Memory B cell (primary cell): ENCODE data around the gene LRRC56.

Experiments
- ATAC-seq: fragments of 150-1000 bp; cut with Tn5 transposase; 2 replicates; pipeline ENCODE4 v1.10.0; 2021; ENCODE audit warnings: low read depth, mild to moderate bottlenecking, moderate library complexity
- DNase-seq, 2 donors: peaks; one replicate each; pipeline ENCODE4 v3.0.0; 2022; ENCODE audit warnings: low spot score in 2 of 2
- H3K27ac Mint-ChIP-seq: one replicate; pipeline ENCODE4 v1.8.0; 2022; ENCODE audit warnings: mild to moderate bottlenecking, moderate library complexity, mixed read lengths
- H3K27me3 Mint-ChIP-seq: one replicate; pipeline ENCODE4 v1.8.0; 2022; ENCODE audit warnings: mixed read lengths
- H3K36me3 Mint-ChIP-seq: one replicate; pipeline ENCODE4 v1.8.0; 2022; ENCODE audit warnings: mild to moderate bottlenecking, mixed read lengths
- H3K4me1 Mint-ChIP-seq: one replicate; pipeline ENCODE4 v1.8.0; 2022; ENCODE audit warnings: mixed read lengths
- H3K4me3 Mint-ChIP-seq: one replicate; pipeline ENCODE4 v1.8.0; 2022; ENCODE audit warnings: mild to moderate bottlenecking, moderate library complexity, mixed read lengths
- H3K9me3 Mint-ChIP-seq: one replicate; pipeline ENCODE4 v1.8.0; 2022; ENCODE audit warnings: mixed read lengths

Gene LRRC56

DNA sequence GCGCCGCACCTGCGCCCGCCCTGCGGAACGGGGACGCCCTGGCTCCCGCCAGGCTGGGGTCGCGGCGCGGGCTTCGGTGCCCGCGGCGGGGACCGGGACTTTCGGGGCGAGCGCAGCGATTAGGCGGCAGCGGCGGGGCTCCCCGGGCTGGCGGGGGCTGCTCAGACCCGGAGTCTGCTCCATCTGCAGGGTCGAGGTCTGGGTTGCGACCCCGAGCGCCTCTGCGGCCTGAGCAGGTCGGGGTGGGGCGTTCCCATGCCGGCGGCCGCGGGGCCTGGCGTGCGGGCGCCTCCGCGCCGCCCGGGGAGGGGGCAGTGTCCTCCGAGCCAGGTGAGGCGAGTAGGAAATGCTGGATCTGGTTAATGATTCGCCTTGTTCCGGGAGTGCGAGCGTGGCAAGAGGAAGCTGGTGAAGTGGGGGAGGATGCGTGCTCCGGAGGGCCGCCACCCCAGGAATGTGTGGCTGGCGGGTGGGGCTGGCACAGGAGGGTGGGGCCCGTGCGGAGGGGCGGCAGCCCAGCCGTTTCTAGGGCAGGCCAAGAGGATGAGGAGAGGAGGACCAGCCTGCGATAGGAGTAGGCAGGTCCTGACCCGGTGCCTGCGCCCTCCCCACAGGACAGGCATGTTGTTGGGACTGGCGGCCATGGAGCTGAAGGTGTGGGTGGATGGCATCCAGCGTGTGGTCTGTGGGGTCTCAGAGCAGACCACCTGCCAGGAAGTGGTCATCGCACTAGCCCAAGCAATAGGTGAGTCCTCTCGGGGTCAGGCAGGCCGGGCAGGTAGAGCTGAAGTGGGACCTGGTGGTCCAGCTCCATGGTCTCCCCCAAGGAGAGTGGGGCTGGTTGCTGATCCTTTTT, 24.0 kb downstream of the LRRC56 start:
- DNase-seq = no peak
- peak; percentile 42 for ATAC-seq
- Mint-ChIP-seq H3K9me3 (no peaks in the 10 kb centered on the region), H3K36me3 (peaks cover 2% of the 10 kb centered on the region), H3K4me3 (peak overlapping the region; percentile 92), H3K27me3 (no peaks in the 10 kb centered on the region), H3K27ac (peak overlapping the region; percentile 72), H3K4me1 (peaks cover 16% of the 10 kb centered on the region)

DNA sequence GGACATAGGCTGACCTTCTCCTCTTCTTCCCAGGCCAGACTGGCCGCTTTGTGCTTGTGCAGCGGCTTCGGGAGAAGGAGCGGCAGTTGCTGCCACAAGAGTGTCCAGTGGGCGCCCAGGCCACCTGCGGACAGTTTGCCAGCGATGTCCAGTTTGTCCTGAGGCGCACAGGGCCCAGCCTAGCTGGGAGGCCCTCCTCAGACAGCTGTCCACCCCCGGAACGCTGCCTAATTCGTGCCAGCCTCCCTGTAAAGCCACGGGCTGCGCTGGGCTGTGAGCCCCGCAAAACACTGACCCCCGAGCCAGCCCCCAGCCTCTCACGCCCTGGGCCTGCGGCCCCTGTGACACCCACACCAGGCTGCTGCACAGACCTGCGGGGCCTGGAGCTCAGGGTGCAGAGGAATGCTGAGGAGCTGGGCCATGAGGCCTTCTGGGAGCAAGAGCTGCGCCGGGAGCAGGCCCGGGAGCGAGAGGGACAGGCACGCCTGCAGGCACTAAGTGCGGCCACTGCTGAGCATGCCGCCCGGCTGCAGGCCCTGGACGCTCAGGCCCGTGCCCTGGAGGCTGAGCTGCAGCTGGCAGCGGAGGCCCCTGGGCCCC, 24.8 kb downstream of the LRRC56 start:
- ATAC-seq = no peak

DNA sequence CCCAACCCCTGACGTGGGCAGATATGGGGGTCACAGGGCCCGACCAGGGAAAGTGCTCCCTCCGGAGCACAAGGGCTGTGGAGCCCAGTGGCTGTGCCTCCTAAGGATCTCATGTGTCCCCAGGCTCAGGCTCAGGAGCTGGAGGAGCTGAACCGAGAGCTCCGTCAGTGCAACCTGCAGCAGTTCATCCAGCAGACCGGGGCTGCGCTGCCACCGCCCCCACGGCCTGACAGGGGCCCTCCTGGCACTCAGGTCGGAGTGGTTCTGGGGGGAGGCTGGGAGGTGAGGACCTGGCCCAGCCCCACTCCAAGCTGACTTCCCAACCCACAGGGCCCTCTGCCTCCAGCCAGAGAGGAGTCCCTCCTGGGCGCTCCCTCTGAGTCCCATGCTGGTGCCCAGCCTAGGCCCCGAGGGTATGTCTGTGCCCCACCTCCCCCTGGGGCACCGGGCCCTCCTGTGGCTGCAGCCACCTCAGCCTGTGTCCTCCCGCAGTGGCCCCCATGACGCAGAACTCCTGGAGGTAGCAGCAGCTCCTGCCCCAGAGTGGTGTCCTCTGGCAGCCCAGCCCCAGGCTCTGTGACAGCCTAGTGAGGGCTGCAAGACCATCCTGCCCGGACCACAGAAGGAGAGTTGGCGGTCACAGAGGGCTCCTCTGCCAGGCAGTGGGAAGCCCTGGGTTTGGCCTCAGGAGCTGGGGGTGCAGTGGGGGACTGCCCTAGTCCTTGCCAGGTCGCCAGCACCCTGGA, 25.9 kb downstream of the LRRC56 start:
- Mint-ChIP-seq H3K9me3 (no peaks in the 10 kb centered on the region), H3K27me3 (no peaks in the 10 kb centered on the region), H3K4me3 (no peak overlapping the region), H3K27ac (no peak overlapping the region), H3K4me1 (peaks cover 15% of the 10 kb centered on the region), H3K36me3 (peaks cover 2% of the 10 kb centered on the region)
- DNase-seq (no peak), ATAC-seq (no peak)

More for the DNA sequence above, 24.8 kb downstream of the LRRC56 start:
- Mint-ChIP-seq H3K36me3 (peaks cover 2% of the 10 kb centered on the region), H3K27ac (no peak overlapping the region), H3K4me3 (no peak overlapping the region), H3K4me1 (peaks cover 14% of the 10 kb centered on the region), H3K9me3 (no peaks in the 10 kb centered on the region), H3K27me3 (no peaks in the 10 kb centered on the region)
- no peak for DNase-seq

DNA sequence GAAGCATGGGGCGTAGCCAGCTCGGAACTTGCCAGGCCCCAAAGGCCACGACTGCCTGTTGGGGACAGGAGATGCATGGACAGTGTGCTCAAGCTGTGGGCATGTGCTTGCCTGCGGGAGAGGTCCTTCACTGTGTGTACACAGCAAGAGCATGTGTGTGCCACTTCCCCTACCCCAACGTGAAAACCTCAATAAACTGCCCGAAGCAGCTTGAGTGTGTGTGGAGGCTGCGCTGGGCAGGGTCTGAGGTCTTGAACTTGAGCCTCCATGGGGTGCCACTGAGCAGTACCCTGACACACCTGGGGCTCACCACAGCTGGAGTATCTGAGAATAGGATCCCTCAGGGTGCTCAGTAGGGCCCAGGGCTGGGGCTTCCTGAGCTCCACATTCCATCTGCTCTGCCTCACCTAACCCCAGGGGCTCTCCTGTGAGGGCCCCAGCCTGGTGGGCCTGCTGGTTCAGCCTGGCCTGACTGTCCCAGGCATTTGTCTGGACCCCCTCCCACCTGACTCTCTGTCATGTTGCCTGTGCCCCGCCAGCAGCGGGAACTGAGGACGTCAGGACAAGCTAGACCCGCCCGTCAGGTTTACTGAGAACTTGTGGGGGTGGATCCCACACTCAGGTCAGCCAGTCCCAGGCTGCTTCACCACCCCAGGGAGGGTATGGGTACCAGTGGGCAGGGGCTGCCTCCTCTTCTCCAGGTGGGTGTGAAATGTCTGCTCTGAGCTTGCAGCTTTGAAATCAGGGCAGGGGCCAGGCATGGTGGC, 26.7 kb downstream of the LRRC56 start:
- peaks cover 2% of the 10 kb centered on the region for H3K36me3 Mint-ChIP-seq
- no peak for DNase-seq
- H3K9me3 Mint-ChIP-seq = no peaks in the 10 kb centered on the region
- H3K27me3 Mint-ChIP-seq = no peaks in the 10 kb centered on the region
- no peak overlapping the region for H3K4me3 Mint-ChIP-seq
- no peak overlapping the region for H3K27ac Mint-ChIP-seq
- peaks cover 15% of the 10 kb centered on the region for H3K4me1 Mint-ChIP-seq
- ATAC-seq = no peak

DNA sequence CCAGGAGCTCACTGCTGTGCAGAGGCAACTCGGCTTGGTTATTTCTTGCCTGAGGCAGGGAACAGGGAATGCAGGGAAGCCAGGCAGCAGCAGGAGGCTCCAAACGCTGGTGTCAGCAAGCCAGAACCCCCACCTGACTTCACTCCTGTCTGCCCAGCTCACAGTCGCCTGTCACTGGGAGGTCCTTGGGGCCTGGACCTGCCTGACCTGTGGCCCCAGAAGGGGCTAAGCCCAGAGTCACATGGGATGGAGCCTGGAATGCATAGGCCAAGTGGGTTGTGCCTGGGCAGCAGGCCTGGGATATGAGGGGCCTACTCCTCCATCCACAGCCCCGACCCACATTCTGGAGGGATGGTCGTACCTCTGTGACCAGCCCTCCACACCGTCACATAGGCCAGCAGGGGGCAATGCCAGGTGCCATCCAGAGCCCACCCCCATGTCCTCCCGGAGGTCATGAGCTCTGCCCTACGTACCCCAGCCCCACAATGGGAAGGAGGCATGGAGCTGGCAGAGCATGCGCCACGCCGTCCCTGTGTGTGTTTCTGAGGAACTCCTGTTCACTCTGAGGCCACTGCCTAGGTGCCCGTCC, 28.7 kb downstream of the LRRC56 start:
- Mint-ChIP-seq H3K4me3 (no peak overlapping the region), H3K27me3 (no peaks in the 10 kb centered on the region), H3K4me1 (peaks cover 7% of the 10 kb centered on the region), H3K9me3 (no peaks in the 10 kb centered on the region), H3K36me3 (peaks cover 2% of the 10 kb centered on the region), H3K27ac (no peak overlapping the region)
- DNase-seq = no peak
- no peak for ATAC-seq

DNA sequence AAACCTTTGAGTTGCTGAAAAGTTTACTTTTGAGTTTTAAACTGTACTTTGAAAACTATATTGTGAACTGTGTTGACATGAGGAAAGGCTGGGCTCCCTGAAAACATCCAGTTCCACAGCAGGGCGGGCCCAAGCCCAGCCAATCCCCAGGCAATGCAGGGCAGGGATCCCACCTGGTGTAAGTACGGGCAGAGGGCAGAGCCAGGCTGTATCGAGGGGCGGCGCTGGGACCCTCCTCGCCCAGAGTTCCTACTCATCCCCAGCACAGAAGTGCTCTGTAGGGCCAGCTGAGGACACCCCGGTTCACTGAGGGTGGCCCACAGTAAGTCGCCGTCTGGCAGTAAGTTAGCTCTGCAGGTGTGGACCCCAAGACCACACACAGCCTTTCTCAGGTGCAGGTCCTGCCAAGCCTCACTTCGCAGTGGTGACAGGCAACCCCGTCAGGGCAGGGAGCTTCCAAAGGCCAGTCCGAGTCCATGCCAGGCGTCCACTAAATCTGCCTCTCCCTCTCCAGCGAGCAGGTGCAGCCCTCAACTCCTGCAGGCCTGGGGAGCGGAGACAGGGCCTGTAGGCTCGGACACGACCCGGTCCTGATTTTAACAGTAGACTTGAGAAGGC, 29.8 kb downstream of the LRRC56 start:
- Mint-ChIP-seq H3K36me3 (peaks cover 2% of the 10 kb centered on the region), H3K9me3 (no peaks in the 10 kb centered on the region), H3K4me3 (peak overlapping the region; percentile 79), H3K27ac (no peak overlapping the region), H3K27me3 (no peaks in the 10 kb centered on the region), H3K4me1 (peaks cover 3% of the 10 kb centered on the region)
- no peak for ATAC-seq
- DNase-seq = no peak

DNA sequence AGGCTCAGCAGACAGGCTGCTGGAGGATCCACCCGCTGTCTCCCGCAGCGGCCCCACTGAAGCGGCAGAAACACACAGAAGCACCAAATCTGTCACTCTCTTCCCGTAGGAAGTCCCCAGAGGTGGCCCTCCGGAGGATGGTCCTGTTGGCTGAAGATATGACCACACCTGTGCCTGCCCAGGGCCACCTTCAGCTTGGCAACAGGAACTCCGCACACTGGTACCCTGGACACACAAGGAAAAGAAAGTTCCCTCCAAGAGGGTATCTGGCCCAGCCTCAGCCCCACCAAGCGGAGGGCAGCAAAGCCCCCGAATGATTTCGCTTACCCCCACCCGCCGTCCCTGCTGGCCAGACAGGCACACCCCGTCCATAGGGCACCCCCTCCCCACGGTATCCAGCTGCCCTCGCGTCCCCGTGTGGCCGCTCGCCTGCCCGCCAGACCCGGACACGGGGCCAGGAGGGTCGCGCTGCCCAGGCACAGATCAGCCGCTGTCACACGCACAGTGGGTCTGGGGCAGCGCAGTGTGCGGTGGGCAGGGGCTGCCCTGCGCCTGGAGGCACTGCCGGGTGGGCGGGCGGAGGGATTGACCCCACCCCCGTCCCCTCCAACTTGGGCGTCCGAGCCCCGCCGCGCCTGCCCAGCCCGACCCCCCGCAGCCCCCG, 30.4 kb downstream of the LRRC56 start:
- DNase-seq = no peak
- Mint-ChIP-seq H3K27me3 (no peaks in the 10 kb centered on the region), H3K4me3 (peak overlapping the region; percentile 79), H3K27ac (no peak overlapping the region), H3K9me3 (no peaks in the 10 kb centered on the region), H3K36me3 (peaks cover 2% of the 10 kb centered on the region), H3K4me1 (peaks cover 3% of the 10 kb centered on the region)
- ATAC-seq = no peak

DNA sequence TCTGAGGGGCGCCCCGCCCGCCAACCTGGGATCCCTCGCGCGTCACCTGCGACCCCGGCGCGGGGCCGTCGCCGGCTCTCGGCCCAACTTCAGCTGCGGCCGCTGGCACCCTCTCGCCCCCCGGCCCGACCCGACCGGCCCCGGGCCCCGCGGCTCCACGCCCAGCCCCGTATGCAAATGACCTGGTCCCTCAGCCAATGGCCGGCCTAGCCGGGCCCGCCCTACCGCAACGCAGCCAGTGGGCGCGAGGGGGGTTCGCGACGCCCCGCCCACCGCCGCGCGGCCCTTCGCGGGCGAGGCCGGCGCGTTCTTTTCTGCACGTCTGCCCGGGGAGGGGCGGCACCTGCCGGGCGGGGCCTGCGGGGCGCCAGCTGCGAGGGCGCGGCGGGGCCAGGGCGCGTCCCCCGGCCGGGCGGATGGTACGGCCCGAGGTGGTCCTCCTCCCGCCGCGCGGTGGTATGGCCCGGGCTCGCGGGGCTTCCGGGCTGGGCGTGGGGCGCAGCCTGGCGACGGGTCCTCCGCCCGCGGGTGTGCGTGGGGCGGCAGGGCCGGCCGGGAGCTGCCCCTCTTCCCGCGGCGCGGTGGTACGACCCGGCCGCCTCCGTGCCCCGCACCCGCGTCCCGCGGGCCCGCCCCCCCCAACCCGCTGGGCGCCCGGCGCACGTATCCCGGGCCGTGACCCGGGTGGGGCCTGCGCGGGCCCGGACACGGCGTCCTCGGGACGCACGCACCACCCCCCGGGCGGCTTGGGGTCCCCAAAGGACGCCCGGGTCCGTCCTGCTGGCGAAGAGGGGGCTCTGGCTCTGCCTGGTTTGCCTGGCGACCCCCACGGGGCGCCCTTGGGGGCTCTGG, 31.2 kb downstream of the LRRC56 start:
- Mint-ChIP-seq H3K9me3 (no peaks in the 10 kb centered on the region), H3K4me1 (peaks cover 3% of the 10 kb centered on the region), H3K27me3 (no peaks in the 10 kb centered on the region), H3K36me3 (peaks cover 2% of the 10 kb centered on the region), H3K27ac (no peak overlapping the region), H3K4me3 (peak overlapping the region; percentile 82)
- peak; percentile 90 for ATAC-seq
- DNase-seq = peak; percentile 92 to 96

DNA sequence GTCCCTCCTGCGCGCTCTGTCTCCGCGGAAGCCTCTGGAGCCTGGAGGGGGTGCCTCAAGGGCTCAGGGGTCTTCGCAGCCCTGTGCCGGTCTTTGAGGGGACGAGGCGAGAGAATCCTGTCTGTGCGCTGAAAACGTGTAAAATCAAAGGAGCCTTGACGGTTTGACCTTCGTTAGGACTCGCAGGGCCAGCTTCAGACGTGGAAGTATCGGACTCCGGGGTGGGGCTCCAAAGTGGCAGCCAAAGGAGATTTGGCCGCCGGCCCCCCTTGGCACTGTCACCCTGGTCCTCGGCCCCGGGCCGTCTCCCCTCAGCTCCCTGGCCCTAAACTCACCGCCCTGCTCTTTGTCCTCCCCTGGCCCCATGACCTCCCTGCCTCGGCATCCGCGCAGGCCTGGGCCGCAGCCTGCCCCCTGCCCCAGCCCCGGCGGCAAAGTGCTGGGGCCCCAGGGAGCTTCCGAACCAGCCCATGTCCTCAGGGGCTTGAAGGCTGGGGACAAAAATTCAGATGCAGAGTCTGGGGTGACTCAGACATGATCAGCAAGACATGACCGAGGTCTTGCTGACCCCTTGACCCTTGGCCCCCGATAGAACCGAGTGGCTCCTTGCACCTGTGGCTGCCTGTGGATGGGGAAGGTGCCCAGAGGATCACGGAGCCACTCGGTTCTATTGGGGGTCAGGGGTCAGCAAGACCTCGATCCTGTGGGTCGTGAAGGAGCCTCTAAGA, 32.0 kb downstream of the LRRC56 start:
- Mint-ChIP-seq H3K27ac (no peak overlapping the region), H3K36me3 (no peaks in the 10 kb centered on the region), H3K4me3 (peak overlapping the region; percentile 82), H3K4me1 (peaks cover 5% of the 10 kb centered on the region), H3K27me3 (no peaks in the 10 kb centered on the region), H3K9me3 (no peaks in the 10 kb centered on the region)
- ATAC-seq (no peak), DNase-seq (no peak)

DNA sequence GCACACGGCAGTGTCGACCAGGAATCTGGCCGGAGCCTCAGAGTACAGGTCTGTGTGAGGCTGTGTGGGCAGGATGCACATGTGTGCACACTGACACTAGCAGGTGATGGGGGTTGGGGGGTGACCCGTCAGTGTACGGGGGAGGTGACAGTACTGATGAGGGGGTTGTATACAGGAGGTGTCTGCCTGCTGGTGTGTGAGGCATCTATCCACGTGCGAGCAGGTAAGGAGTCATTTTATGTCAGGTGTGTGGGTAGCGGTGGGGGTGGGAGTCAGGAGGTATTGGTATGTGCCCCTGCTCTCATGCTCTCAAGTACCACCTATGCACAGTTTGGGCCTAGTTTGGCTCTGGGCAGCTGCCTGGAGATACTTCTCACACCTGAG, 34.5 kb downstream of the LRRC56 start:
- no peak for ATAC-seq
- peaks cover 14% of the 10 kb centered on the region for H3K4me1 Mint-ChIP-seq
- H3K4me3 Mint-ChIP-seq = no peak overlapping the region
- DNase-seq = no peak
- no peaks in the 10 kb centered on the region for H3K9me3 Mint-ChIP-seq
- H3K27ac Mint-ChIP-seq = no peak overlapping the region
- no peaks in the 10 kb centered on the region for H3K36me3 Mint-ChIP-seq
- peaks cover 5% of the 10 kb centered on the region for H3K27me3 Mint-ChIP-seq

DNA sequence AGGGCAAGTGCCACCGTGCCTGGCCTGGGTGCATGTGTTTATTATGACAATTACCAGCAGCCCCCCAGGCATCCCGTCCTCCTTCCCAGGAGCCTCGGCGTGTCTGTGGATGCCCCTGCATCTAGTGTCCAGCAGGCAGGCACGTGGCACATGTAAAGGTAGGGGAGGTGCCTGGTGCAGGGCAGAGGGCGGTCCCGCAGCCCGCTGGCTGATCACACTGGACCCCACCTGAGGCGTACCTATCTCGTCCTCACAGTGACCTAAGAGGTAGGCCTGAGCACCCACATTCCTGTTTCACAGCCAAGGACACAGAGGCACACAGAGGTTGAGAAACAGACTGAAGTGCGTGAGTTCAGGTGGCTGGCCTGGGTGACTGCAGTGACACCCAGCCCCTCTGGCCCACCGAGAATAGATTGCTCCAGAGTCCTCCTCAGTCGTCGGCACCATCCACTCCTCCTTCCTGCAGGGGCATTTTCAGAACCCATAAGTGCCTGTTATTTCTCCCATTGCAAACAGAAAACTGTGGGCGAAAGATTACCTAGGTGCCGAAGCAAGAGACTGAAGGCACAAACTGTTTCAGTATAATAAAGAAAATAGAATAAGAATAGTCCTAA, 35.9 kb downstream of the LRRC56 start:
- Mint-ChIP-seq H3K4me1 (peaks cover 16% of the 10 kb centered on the region), H3K27ac (no peak overlapping the region), H3K4me3 (no peak overlapping the region), H3K9me3 (no peaks in the 10 kb centered on the region), H3K27me3 (peaks cover 5% of the 10 kb centered on the region), H3K36me3 (no peaks in the 10 kb centered on the region)
- DNase-seq = no peak
- ATAC-seq = no peak
